Lung (tissue), 12 donors: ENCODE data around the gene GAMT. TPM values are rescaled to one million over a fixed set of nuclear protein-coding genes. Genes with fewer than 3 reads are reported as not detected.

Experiments used
- ATAC-seq: fragments of 200-7000 bp; cut with Tn5 transposase; one replicate; pipeline ENCODE4 v1.9.1; 2020; ENCODE audit warnings: moderate number of reproducible peaks; ENCODE audit not compliant: insufficient read depth, low FRiP score
- DNase-seq, 3 donors: peaks; one replicate each; pipeline ENCODE4 v3.0.0-alpha.2; 2013 to 2017
- H3K27ac ChIP-seq, 2 donors: one replicate each; pipeline ENCODE4 v1.5.1; 2013; ENCODE audit warnings: mild to moderate bottlenecking in 2 of 2, moderate library complexity in 2 of 2, control low read depth in 1 of 2, inconsistent platforms in 1 of 2, low read depth in 1 of 2, low read length in 1 of 2
- H3K27me3 ChIP-seq, 3 donors: one replicate each; pipeline ENCODE4 v1.5.1; 2013; ENCODE audit warnings: low read length in 2 of 3; ENCODE audit not compliant: control insufficient read depth in 3 of 3, insufficient read depth in 3 of 3
- H3K36me3 ChIP-seq, 4 donors: one replicate each; pipeline ENCODE4 v1.5.1; 2013; ENCODE audit warnings: low read length in 4 of 4, mild to moderate bottlenecking in 1 of 4, moderate library complexity in 1 of 4; ENCODE audit not compliant: control insufficient read depth in 4 of 4, insufficient read depth in 4 of 4
- H3K4me1 ChIP-seq, 5 donors: one replicate each; pipeline ENCODE4 v1.5.1; 2013; ENCODE audit warnings: low read length in 5 of 5, mild to moderate bottlenecking in 2 of 5, moderate library complexity in 1 of 5; ENCODE audit not compliant: control insufficient read depth in 5 of 5, insufficient read depth in 5 of 5
- H3K4me3 ChIP-seq: one replicate; pipeline ENCODE4 v1.5.1; 2013; ENCODE audit warnings: mild to moderate bottlenecking, control low read depth, moderate library complexity
- H3K9ac ChIP-seq, 2 donors: one replicate each; pipeline ENCODE4 v1.5.1; 2013; ENCODE audit warnings: low read length in 2 of 2, control low read depth in 1 of 2; ENCODE audit not compliant: insufficient read depth in 1 of 2
- H3K9me3 ChIP-seq, 4 donors: one replicate each; pipeline ENCODE4 v1.5.1; 2013; ENCODE audit warnings: low read length in 3 of 4, mild to moderate bottlenecking in 1 of 4, moderate library complexity in 1 of 4; ENCODE audit not compliant: control insufficient read depth in 4 of 4, insufficient read depth in 3 of 4
- CTCF ChIP-seq: IDR thresholded peaks from 2 replicates; pipeline ENCODE4 v1.5.1; 2012; ENCODE audit warnings: mild to moderate bottlenecking; ENCODE audit errors: control extremely low read depth, extremely low read depth
- WGBS, 2 donors: extraction: QIAGEN DNeasy Blood & Tissue Kit; methylation state at CpG; one replicate each; pipeline ENCODE4 v1.1.7; 2013; 5-methylcytosine and 5-hydroxymethylcytosine counted together
- polyA plus RNA-seq, 2 donors: library from polyadenylated mRNA; stranded (reverse); fragments of 200-250 nt; gene quantifications; one replicate each; pipeline ENCODE4 v1.2.1, GENCODE V29; 2013
- total RNA-seq, 2 donors: library from RNA; depleted of rRNA in 1 of 2; stranded (reverse); fragments of >200 nt in 1 of 2; gene quantifications; one replicate each; pipeline ENCODE4 v1.2.1, GENCODE V29; 2014 to 2021
- donor health status: control.
- donor health status: control.
- donor health status: Bipolar disorder and iron deficiency.
- donor health status: healthy.
- donor health status: DM: yes; HTN: yes; CAD: no.

GAMT gene
- total and polyA plus RNA-seq, 4 donors = 2.9 to 8.6 (median 7.3) TPM

DNA sequence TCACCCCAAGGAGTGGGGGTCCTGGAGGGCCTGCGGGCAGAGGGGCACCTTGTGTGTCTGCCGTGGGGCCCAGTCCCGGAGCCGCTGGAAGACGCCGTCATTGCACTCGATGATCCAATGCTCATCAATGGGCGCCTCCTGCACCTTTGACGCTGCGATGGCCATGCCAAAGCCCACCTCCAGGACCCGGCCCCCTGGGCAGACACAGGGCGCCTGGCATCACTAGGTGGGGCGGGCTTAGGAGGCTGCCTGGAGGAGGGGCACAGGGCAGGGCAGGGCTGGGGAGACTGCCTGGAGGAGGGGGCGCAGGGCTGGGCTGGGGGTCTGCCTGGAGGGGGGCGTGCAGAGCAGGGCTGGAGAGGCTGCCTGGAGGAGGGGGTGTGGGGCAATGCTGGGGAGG, 1.6 kb downstream of the GAMT start:
- no peak for ATAC-seq
- Histone ChIP-seq H3K9ac (no peak overlapping the region), H3K9me3 (no peaks in the 10 kb centered on the region), H3K4me3 (no peak overlapping the region), H3K36me3 (peaks cover 0 to 7% (median 0%) of the 10 kb centered on the region in 4 donors), H3K27ac (no peak overlapping the region), H3K4me1 (peaks cover 0 to 12% (median 0%) of the 10 kb centered on the region in 5 donors), H3K27me3 (peaks cover 0 to 5% (median 0%) of the 10 kb centered on the region in 3 donors)
- WGBS, 2 donors = 94 to 97% methylated on average over 15 of the region's 15 CpGs
- TF ChIP-seq CTCF = no peak
- no peak for DNase-seq

DNA sequence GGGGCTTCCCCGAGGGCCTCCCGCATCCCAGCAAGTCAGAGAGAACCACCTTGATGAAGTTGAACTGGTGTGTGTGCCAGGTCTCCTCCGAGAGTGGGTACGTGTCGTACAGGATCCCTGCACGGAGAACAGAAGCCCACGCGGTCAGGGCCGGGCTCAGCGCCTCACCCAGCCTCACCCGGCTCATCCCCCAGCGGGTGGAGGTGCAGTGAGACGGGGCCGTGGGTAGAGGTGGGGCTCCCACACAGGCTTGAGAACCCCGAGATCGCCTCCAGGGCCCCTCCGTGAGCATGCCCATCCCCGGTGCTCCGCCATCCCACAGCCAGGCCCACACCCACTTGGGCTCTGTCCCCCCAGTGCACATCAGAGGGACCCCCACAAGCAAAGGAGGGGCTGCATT, 2.3 kb downstream of the GAMT start:
- ATAC-seq (no peak), DNase-seq (no peak)
- no peak overlapping the region for H3K9ac ChIP-seq
- H3K4me3 ChIP-seq = no peak overlapping the region
- 90 to 94% methylated on average over 19 of the region's 19 CpGs for WGBS, 2 donors
- no peaks in the 10 kb centered on the region for H3K9me3 ChIP-seq
- H3K27me3 ChIP-seq = peaks cover 0 to 5% (median 0%) of the 10 kb centered on the region in 3 donors
- H3K4me1 ChIP-seq = peaks cover 0 to 12% (median 0%) of the 10 kb centered on the region in 5 donors
- peaks cover 0 to 10% (median 0%) of the 10 kb centered on the region in 4 donors for H3K36me3 ChIP-seq
- TF ChIP-seq CTCF = no peak
- no peak overlapping the region for H3K27ac ChIP-seq

DNA sequence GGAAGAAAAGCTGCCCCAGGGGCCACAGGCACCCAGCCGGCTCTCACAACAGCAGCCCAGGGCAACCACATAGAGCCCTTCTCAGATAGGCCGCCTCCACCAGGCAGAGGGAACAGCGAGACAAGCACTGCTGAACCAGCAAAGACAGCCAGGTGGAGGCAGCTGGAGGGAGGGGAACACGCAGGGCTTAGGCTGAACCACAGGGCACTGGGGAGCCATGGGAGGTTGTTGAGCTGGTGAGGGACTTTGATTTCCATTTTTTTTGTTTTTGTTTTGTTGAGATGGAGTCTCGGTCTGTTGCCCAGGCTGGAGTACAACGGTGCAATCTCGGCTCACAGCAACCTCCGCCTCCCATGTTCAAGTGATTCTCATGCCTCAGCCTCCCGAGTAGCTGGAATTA, 3.5 kb downstream of the GAMT start:
- Histone ChIP-seq H3K4me3 (no peak overlapping the region), H3K4me1 (peaks cover 0 to 12% (median 0%) of the 10 kb centered on the region in 5 donors), H3K27me3 (peaks cover 0 to 5% (median 0%) of the 10 kb centered on the region in 3 donors), H3K27ac (no peak overlapping the region), H3K9ac (no peak overlapping the region), H3K36me3 (peaks cover 0 to 23% (median 3%) of the 10 kb centered on the region in 4 donors), H3K9me3 (no peaks in the 10 kb centered on the region)
- 91 to 93% methylated on average over 9 of the region's 9 CpGs for WGBS, 2 donors
- no peak for TF ChIP-seq CTCF
- ATAC-seq = no peak
- no peak for DNase-seq
